Fibroblast of skin of right biceps (primary cell): Measurements from ENCODE around the gene BICRA.
"Not testable (repeated sequence)": the region's sequence is repeated elsewhere in the genome, so short reads cannot be mapped to it uniquely, and the experiment has no call there.

Experiments
- DNase-seq: peaks from one replicate; pipeline ENCODE4 v3.0.0-alpha.2; 2013

The BICRA gene

GRCh38 chr19:47695533-47696262 lies 86.8 kb downstream of the BICRA start:
- DNase-seq = no peak

GRCh38 chr19:47696635-47697034 lies 87.7 kb downstream of the BICRA start:
- DNase-seq = no peak

GRCh38 chr19:47697863-47698609 lies 89.1 kb downstream of the BICRA start:
- DNase-seq = peak; percentile 84

- no peak for DNase-seq
These were observed 89.9 kb downstream of the BICRA start for GRCh38 chr19:47698631-47699359.

GRCh38 chr19:47699360-47699917 lies 90.5 kb downstream of the BICRA start:
- no peak for DNase-seq

- no peak for DNase-seq
These were observed 92.2 kb downstream of the BICRA start for GRCh38 chr19:47700934-47701716.

- DNase-seq = no peak
These were observed 93.0 kb downstream of the BICRA start for GRCh38 chr19:47701717-47702552.

GRCh38 chr19:47702671-47703070 lies 93.7 kb downstream of the BICRA start:
- DNase-seq = no peak

GRCh38 chr19:47703301-47703700 lies 94.4 kb downstream of the BICRA start:
- no peak for DNase-seq

- no peak for DNase-seq
These were observed 95.1 kb downstream of the BICRA start for GRCh38 chr19:47704024-47704423.

- no peak for DNase-seq
These were observed 95.7 kb downstream of the BICRA start for GRCh38 chr19:47704656-47705055.

- DNase-seq = peak; percentile 70
These were observed 98.4 kb downstream of the BICRA start for GRCh38 chr19:47707135-47707925.

- DNase-seq = no peak
These were observed 102.8 kb downstream of the BICRA start for GRCh38 chr19:47711652-47712242.

GRCh38 chr19:47713046-47714021 lies 104.4 kb downstream of the BICRA start, which contains the start of gene EHD2:
Gene EHD2 (plus strand): TSS chr19:47713422. CDS start chr19:47716613, 3,191 bp downstream.
- peak; percentile 84 for DNase-seq

GRCh38 chr19:47714339-47714738 lies 105.4 kb downstream of the BICRA start:
- DNase-seq = no peak

GRCh38 chr19:47714855-47715254 lies 105.9 kb downstream of the BICRA start:
- not testable (repeated sequence) for DNase-seq

GRCh38 chr19:47716270-47716937 lies 107.5 kb downstream of the BICRA start:
- no peak for DNase-seq

- DNase-seq = not testable (repeated sequence)
These were observed 109.6 kb downstream of the BICRA start for GRCh38 chr19:47718415-47719046.
